SU-DHL-6 (cell line): ENCODE data around the gene CIT.

ENCODE experiments used
- CTCF ChIP-seq: fragments of 200-600 bp; sonication (generic); IDR thresholded peaks from one replicate; pipeline ENCODE4 v1.5.1; 2017; ENCODE audit warnings: antibody characterized with exemption, mild to moderate bottlenecking, low read length, moderate library complexity; ENCODE audit not compliant: insufficient read depth, poor library complexity, severe bottlenecking
- EZH2phosphoT487 ChIP-seq: fragments of 200-600 bp; sonication (generic), shearing (Covaris generic); conservative IDR thresholded peaks from 2 replicates; pipeline ENCODE4 v1.6.1; 2018; ENCODE audit warnings: mild to moderate bottlenecking, antibody characterized with exemption, low read length, moderate library complexity, mixed read lengths

DNA sequence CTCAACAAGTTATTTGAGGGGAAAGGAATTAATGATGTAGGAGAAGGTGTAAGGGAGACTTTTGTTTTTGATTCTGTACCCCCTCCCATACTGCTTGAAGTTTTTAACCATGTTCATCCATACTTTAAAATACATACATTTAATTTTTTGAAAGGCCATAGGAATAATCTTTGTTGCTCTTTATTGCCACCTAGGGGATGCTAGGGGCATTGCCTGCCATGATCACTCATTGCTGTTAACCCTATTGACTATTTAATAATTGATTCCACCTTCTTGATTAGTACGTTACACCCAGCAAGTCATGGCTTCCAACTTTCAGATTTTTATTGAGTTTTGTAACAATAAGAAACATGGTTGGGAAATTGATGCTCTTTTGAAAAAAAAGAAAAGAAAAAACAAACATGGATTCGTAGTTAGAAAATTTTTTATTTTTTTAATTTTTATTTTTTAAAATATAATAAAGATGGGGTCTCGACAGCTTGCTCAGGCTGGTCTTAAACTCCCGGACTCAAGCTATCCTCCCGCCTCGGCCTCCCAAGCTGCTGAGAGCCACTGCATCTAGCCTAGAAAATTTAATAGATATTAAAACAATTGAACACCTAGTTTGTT is 217.7 kb downstream of the CIT start:
- peak; percentile 82 for TF ChIP-seq CTCF
- TF ChIP-seq EZH2phosphoT487, result no peak
